Kidney tubule cell (primary cell): Measurements from ENCODE around the gene FGFRL1.
A peak's percentile ranks its signal among the peaks of the same experiment; 100 is the strongest.

Experiments used
- DNase-seq: peaks from one replicate; pipeline ENCODE4 v3.0.0-alpha.2; 2018; ENCODE audit warnings: low spot score

FGFRL1 gene

GRCh38 chr4:1075809-1076699, 64.6 kb downstream of the FGFRL1 start:
- peak; percentile 20 for DNase-seq
